Effector memory CD8-positive, alpha-beta T cell (primary cell): Measurements from ENCODE around the gene PPM1L.
"Not testable (repeated sequence)": the region's sequence is repeated elsewhere in the genome, so short reads cannot be mapped to it uniquely, and the experiment has no call there.

ENCODE experiments used
- ATAC-seq: fragments of 150-1000 bp; cut with Tn5 transposase; replicated peaks from 2 replicates; pipeline ENCODE4 v1.10.0; 2021; ENCODE audit warnings: mild to moderate bottlenecking, moderate library complexity
- DNase-seq, 3 experiments: peaks; one replicate each; pipeline ENCODE4 v3.0.0; 2021
- H3K27ac Mint-ChIP-seq, 2 donors: one replicate each; pipeline ENCODE4 v1.8.0; 2022; ENCODE audit warnings: mild to moderate bottlenecking in 2 of 2, mixed read lengths in 2 of 2, moderate library complexity in 2 of 2
- H3K27me3 Mint-ChIP-seq, 2 donors: one replicate each; pipeline ENCODE4 v1.8.0; 2022; ENCODE audit warnings: mixed read lengths in 2 of 2
- H3K36me3 Mint-ChIP-seq: one replicate; pipeline ENCODE4 v1.8.0; 2022; ENCODE audit warnings: mild to moderate bottlenecking, moderate library complexity, mixed read lengths; ENCODE audit not compliant: insufficient read depth
- H3K4me1 Mint-ChIP-seq, 2 donors: one replicate each; pipeline ENCODE4 v1.8.0; 2022; ENCODE audit warnings: low read depth in 2 of 2, mixed read lengths in 2 of 2
- H3K4me3 Mint-ChIP-seq, 2 donors: one replicate each; pipeline ENCODE4 v1.8.0; 2022; ENCODE audit warnings: mild to moderate bottlenecking in 2 of 2, mixed read lengths in 2 of 2, moderate library complexity in 2 of 2
- H3K9me3 Mint-ChIP-seq, 2 donors: one replicate each; pipeline ENCODE4 v1.8.0; 2022; ENCODE audit warnings: mixed read lengths in 2 of 2

The PPM1L gene

GRCh38 chr3:161017971-161018370 is 261.9 kb downstream of the PPM1L start:
- Mint-ChIP-seq H3K9me3 (peaks cover 2 to 3% of the 10 kb centered on the region in 2 donors), H3K27ac (no peak overlapping the region), H3K36me3 (no peaks in the 10 kb centered on the region), H3K4me1 (no peaks in the 10 kb centered on the region), H3K4me3 (no peak overlapping the region), H3K27me3 (no peaks in the 10 kb centered on the region)
- ATAC-seq (no peak), DNase-seq (no peak)

DNA sequence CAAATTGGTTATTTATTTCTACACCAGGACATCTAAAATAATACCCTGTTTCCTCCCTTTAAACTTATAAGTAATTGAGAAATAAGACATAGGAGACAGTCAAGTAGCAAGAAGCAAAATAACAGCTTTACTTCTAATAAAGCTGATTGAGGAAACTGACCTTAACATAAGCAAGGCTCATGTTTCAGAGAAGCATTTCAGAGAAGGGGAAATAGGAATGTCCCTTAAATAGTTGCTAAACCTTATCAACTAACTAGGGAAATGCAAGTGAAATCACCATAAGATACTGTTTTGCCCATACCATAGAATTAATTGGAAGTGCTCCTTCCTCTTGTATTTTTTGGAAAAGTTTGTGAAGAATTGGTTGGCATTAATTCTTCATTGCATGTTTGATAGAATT is 264.2 kb downstream of the PPM1L start:
- no peaks in the 10 kb centered on the region for H3K36me3 Mint-ChIP-seq

DNA sequence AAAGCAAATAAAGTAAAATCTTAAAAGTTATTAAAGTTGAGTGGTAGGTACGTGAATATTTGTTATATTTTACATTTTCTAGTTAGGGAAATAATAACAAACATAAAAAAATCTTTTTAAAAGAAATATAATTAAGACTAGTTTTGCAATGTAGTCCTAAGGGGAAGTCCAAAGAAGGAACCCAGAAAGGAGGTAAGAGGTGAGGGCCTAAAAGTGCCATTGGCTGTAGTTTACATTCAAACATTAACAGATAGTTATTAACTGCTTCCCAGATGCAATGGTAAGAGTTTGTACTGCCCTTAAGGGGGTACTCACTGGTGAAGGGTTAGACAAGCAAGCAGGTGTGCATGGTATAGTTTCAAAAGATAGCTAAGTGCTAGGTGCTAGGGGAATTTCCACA is 269.9 kb downstream of the PPM1L start:
- H3K9me3 Mint-ChIP-seq, result peaks cover 0 to 10% of the 10 kb centered on the region in 2 donors
- no peak overlapping the region for H3K27ac Mint-ChIP-seq
- no peaks in the 10 kb centered on the region for H3K36me3 Mint-ChIP-seq
- no peak for DNase-seq
- H3K4me3 Mint-ChIP-seq, result no peak overlapping the region
- H3K4me1 Mint-ChIP-seq, result no peaks in the 10 kb centered on the region
- H3K27me3 Mint-ChIP-seq, result no peaks in the 10 kb centered on the region
- ATAC-seq, result no peak

More for the DNA sequence above, 264.2 kb downstream of the PPM1L start:
- Mint-ChIP-seq H3K4me3 (no peak overlapping the region), H3K27ac (no peak overlapping the region), H3K4me1 (no peaks in the 10 kb centered on the region), H3K9me3 (peaks cover 2 to 10% of the 10 kb centered on the region in 2 donors), H3K27me3 (no peaks in the 10 kb centered on the region)
- ATAC-seq (no peak), DNase-seq (no peak)

- no peaks in the 10 kb centered on the region for H3K27me3 Mint-ChIP-seq
- H3K36me3 Mint-ChIP-seq, result no peaks in the 10 kb centered on the region
- H3K27ac Mint-ChIP-seq, result no peak overlapping the region
- no peaks in the 10 kb centered on the region for H3K4me1 Mint-ChIP-seq
- ATAC-seq, result no peak
- DNase-seq, result no peak
- no peak overlapping the region for H3K4me3 Mint-ChIP-seq
- peaks cover 0 to 10% of the 10 kb centered on the region in 2 donors for H3K9me3 Mint-ChIP-seq
Measured at GRCh38 chr3:161026612-161027510, 270.8 kb downstream of the PPM1L start.

DNA sequence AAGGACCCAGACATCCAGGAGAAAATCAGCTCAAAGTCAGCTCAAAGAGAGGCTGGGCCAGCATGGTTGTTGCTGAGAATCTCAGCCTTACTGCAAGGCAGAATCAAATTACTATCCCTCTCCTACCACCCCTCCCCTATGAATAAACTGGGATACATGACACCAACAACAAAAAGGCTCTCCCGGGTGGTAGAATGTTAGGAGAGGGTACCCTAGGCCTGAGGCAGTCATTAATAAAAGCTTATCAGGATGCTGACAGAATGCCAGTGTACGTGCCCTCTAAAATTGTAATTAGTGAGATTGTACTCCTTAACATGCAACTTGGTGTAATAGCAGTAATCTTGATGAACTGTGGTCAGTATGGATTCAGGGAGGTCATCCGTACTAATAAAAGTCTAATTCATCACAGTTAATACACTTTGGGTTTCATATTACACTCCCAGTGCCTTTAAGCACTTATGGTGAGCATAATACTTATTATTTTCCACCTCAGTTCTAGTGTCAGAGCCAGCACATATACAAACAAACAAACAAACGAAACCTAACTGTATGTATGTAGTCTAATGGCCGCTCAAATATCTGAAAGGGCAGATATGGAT is 272.6 kb downstream of the PPM1L start:
- no peak overlapping the region for H3K27ac Mint-ChIP-seq
- ATAC-seq, result no peak
- peaks cover 2 to 13% of the 10 kb centered on the region in 2 donors for H3K9me3 Mint-ChIP-seq

GRCh38 chr3:161031134-161031533 is 275.1 kb downstream of the PPM1L start:
- ATAC-seq, result no peak

More for the DNA sequence above, 272.6 kb downstream of the PPM1L start:
- DNase-seq, result no peak
- H3K4me1 Mint-ChIP-seq, result no peaks in the 10 kb centered on the region
- no peaks in the 10 kb centered on the region for H3K36me3 Mint-ChIP-seq
- no peaks in the 10 kb centered on the region for H3K27me3 Mint-ChIP-seq
- no peak overlapping the region for H3K4me3 Mint-ChIP-seq

GRCh38 chr3:161034913-161035550 is 279.0 kb downstream of the PPM1L start:
- not testable (repeated sequence) for H3K4me1 Mint-ChIP-seq, H3K27ac Mint-ChIP-seq, DNase-seq, H3K36me3 Mint-ChIP-seq, ATAC-seq, H3K27me3 Mint-ChIP-seq, H3K4me3 Mint-ChIP-seq
- H3K9me3 Mint-ChIP-seq, result peaks cover 2 to 12% of the 10 kb centered on the region in 2 donors

More at GRCh38 chr3:161031134-161031533, 275.1 kb downstream of the PPM1L start:
- H3K36me3 Mint-ChIP-seq, result no peaks in the 10 kb centered on the region
- H3K4me3 Mint-ChIP-seq, result no peak overlapping the region
- no peak for DNase-seq
- no peaks in the 10 kb centered on the region for H3K4me1 Mint-ChIP-seq
- H3K27me3 Mint-ChIP-seq, result no peaks in the 10 kb centered on the region
- peaks cover 2 to 12% of the 10 kb centered on the region in 2 donors for H3K9me3 Mint-ChIP-seq
- no peak overlapping the region for H3K27ac Mint-ChIP-seq

DNA sequence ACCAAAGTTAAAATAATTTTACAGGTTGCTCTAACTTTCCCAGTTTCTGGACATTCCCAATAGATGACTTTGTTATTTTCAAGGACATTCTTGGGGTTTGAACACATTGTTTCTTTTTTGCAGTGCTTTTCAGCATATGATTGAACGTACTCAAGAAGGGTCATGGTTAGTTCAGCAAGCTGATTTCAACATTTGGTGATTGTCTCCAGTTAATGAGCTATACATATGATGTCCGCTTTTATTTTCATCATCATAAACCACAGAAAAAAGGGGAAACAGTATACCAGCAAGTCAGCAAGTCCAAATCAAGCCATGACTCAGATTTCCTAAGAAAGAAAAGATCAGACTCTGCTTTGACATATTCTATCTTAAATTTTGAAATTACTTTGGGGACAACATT is 279.7 kb downstream of the PPM1L start:
- Mint-ChIP-seq H3K27ac (no peak overlapping the region), H3K36me3 (no peaks in the 10 kb centered on the region), H3K4me1 (no peaks in the 10 kb centered on the region), H3K4me3 (no peak overlapping the region), H3K9me3 (peaks cover 2 to 12% of the 10 kb centered on the region in 2 donors), H3K27me3 (no peaks in the 10 kb centered on the region)
- ATAC-seq (no peak), DNase-seq (no peak)

GRCh38 chr3:161038725-161039124 is 282.7 kb downstream of the PPM1L start:
- ATAC-seq (no peak), DNase-seq (no peak)
- Mint-ChIP-seq H3K4me3 (no peak overlapping the region), H3K27me3 (no peaks in the 10 kb centered on the region), H3K9me3 (peaks cover 0 to 2% of the 10 kb centered on the region in 2 donors), H3K36me3 (no peaks in the 10 kb centered on the region), H3K27ac (no peak overlapping the region), H3K4me1 (no peaks in the 10 kb centered on the region)

- no peaks in the 10 kb centered on the region for H3K36me3 Mint-ChIP-seq
- no peak overlapping the region for H3K27ac Mint-ChIP-seq
- DNase-seq (no peak), ATAC-seq (no peak)
- no peaks in the 10 kb centered on the region for H3K4me1 Mint-ChIP-seq
- no peaks in the 10 kb centered on the region for H3K27me3 Mint-ChIP-seq
- peaks cover 2 to 7% of the 10 kb centered on the region in 2 donors for H3K9me3 Mint-ChIP-seq
- H3K4me3 Mint-ChIP-seq, result no peak overlapping the region
Measured at GRCh38 chr3:161042023-161042501, 286.0 kb downstream of the PPM1L start.

- H3K27ac Mint-ChIP-seq, result no peak overlapping the region
- DNase-seq, result no peak
- H3K27me3 Mint-ChIP-seq, result no peaks in the 10 kb centered on the region
- no peak for ATAC-seq
- no peak overlapping the region for H3K4me3 Mint-ChIP-seq
- no peaks in the 10 kb centered on the region for H3K36me3 Mint-ChIP-seq
- H3K4me1 Mint-ChIP-seq, result no peaks in the 10 kb centered on the region
- H3K9me3 Mint-ChIP-seq, result peaks cover 2 to 7% of the 10 kb centered on the region in 2 donors
Measured at GRCh38 chr3:161043336-161044035, 287.5 kb downstream of the PPM1L start.

GRCh38 chr3:161049683-161050248 is 293.7 kb downstream of the PPM1L start:
- Mint-ChIP-seq H3K36me3 (no peaks in the 10 kb centered on the region), H3K9me3 (peaks cover 0 to 7% of the 10 kb centered on the region in 2 donors), H3K4me1 (no peaks in the 10 kb centered on the region), H3K27ac (no peak overlapping the region), H3K4me3 (no peak overlapping the region), H3K27me3 (no peaks in the 10 kb centered on the region)
- ATAC-seq (no peak), DNase-seq (no peak)

- no peaks in the 10 kb centered on the region for H3K27me3 Mint-ChIP-seq
- H3K36me3 Mint-ChIP-seq, result no peaks in the 10 kb centered on the region
- H3K27ac Mint-ChIP-seq, result no peak overlapping the region
- DNase-seq (no peak), ATAC-seq (no peak)
- H3K4me3 Mint-ChIP-seq, result no peak overlapping the region
- no peaks in the 10 kb centered on the region for H3K9me3 Mint-ChIP-seq
- H3K4me1 Mint-ChIP-seq, result no peaks in the 10 kb centered on the region
Measured at GRCh38 chr3:161050935-161051334, 294.9 kb downstream of the PPM1L start.
